ENCODE data around the gene CEMIP. TPM values are rescaled to one million over a fixed set of nuclear protein-coding genes. Genes with fewer than 3 reads are reported as not detected.
"Not testable (repeated sequence)": the region's sequence is repeated elsewhere in the genome, so short reads cannot be mapped to it uniquely, and the experiment has no call there.

The CEMIP gene
- polyA plus RNA-seq, 1 experiment, result 221 TPM

DNA sequence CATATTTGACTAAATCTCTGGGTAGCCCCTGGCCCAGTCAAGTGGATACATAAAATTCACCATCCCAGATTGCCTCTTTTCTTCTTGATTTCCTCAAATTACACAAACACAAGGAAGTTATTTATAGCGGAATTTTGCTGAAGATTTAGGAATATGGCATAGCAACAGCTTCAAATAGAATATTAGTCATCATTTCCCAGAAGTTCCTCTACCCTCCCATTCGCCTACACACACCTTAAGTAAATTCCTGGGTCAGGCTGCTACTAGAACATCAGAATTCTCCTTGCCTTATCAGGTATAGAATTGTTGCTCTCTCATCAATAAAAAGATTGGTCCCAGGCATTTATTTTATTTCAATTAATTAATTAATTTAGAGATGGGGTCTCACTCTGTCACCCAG lies 178.8 kb downstream of the CEMIP start:
- no peak for TF ChIP-seq CTCF (IDR thresholded peaks at IDR 0.05; ENCODE audit: low read depth, low read length)
- Histone ChIP-seq H3K27me3 (ENCODE audit: control insufficient read depth, insufficient read depth, low read length) (no peaks in the 10 kb centered on the region), H3K27ac (ENCODE audit: low read depth, low read length) (no peak overlapping the region), H3K4me3 (ENCODE audit: low read depth, low read length) (no peak overlapping the region), H3K9me3 (ENCODE audit: control insufficient read depth, insufficient read depth, low read length) (peaks cover 8% of the 10 kb centered on the region)
- ChIA-PET CTCF (no interaction called here), POLR2A (interaction anchor here (2.1 kb wide), 1 partner anchor 12 kb away, joined by 4 read pairs; no protein-coding TSS in a partner anchor)
- no peak for DNase-seq (ENCODE audit: low read depth, low spot score)

GRCh38 chr15:80958818-80959495 lies 179.8 kb downstream of the CEMIP start:
- no peak for TF ChIP-seq CTCF (IDR thresholded peaks at IDR 0.05; ENCODE audit: low read depth, low read length)
- POLR2A ChIA-PET, result interaction anchor here (1.1 kb wide), 1 partner anchor 26 kb away, joined by 3 read pairs; no protein-coding TSS in a partner anchor
- no peak for DNase-seq (ENCODE audit: low read depth, low spot score)
- Histone ChIP-seq H3K9me3 (ENCODE audit: control insufficient read depth, insufficient read depth, low read length) (peaks cover 8% of the 10 kb centered on the region), H3K27me3 (ENCODE audit: control insufficient read depth, insufficient read depth, low read length) (no peaks in the 10 kb centered on the region), H3K4me3 (ENCODE audit: low read depth, low read length) (no peak overlapping the region), H3K27ac (ENCODE audit: low read depth, low read length) (no peak overlapping the region)
- CTCF ChIA-PET, result interaction anchor here (0.7 to 1.8 kb wide), 3 partner anchors 11 to 503 kb away, joined by 3 to 13 read pairs (median 6); no protein-coding TSS in a partner anchor

- H3K27ac ChIP-seq (ENCODE audit: low read depth, low read length); CTCF ChIA-PET; H3K9me3 ChIP-seq (ENCODE audit: control insufficient read depth, insufficient read depth, low read length); H3K27me3 ChIP-seq (ENCODE audit: control insufficient read depth, insufficient read depth, low read length); H3K4me3 ChIP-seq (ENCODE audit: low read depth, low read length); POLR2A ChIA-PET; DNase-seq (ENCODE audit: low read depth, low spot score): not testable (repeated sequence)
These were observed 186.3 kb downstream of the CEMIP start for GRCh38 chr15:80965454-80965853.

- DNase-seq (ENCODE audit: low read depth, low spot score), result no peak
- ChIA-PET CTCF (interaction anchor here (0.7 to 5.6 kb wide), 7 partner anchors 11 to 510 kb away, joined by 3 to 51 read pairs (median 10); partner anchors contain the start of gene CEMIP), POLR2A (interaction anchor here (0.6 to 1.2 kb wide), 2 partner anchors 188 to 1442 kb away, joined by 3 to 8 read pairs; partner anchors contain the start of gene CEMIP)
- Histone ChIP-seq H3K27me3 (ENCODE audit: control insufficient read depth, insufficient read depth, low read length) (no peaks in the 10 kb centered on the region), H3K9me3 (ENCODE audit: control insufficient read depth, insufficient read depth, low read length) (no peaks in the 10 kb centered on the region), H3K27ac (ENCODE audit: low read depth, low read length) (no peak overlapping the region), H3K4me3 (ENCODE audit: low read depth, low read length) (no peak overlapping the region)
- no peak for TF ChIP-seq CTCF (IDR thresholded peaks at IDR 0.05; ENCODE audit: low read depth, low read length)
These were observed 187.4 kb downstream of the CEMIP start for GRCh38 chr15:80966431-80967197.

GRCh38 chr15:80967451-80967850 lies 188.3 kb downstream of the CEMIP start:
- Histone ChIP-seq H3K4me3 (ENCODE audit: low read depth, low read length) (no peak overlapping the region), H3K27me3 (ENCODE audit: control insufficient read depth, insufficient read depth, low read length) (no peaks in the 10 kb centered on the region), H3K9me3 (ENCODE audit: control insufficient read depth, insufficient read depth, low read length) (no peaks in the 10 kb centered on the region), H3K27ac (ENCODE audit: low read depth, low read length) (peak overlapping the region; percentile 47)
- ChIA-PET POLR2A (interaction anchor here (0.7 to 1.2 kb wide), 5 partner anchors 15 to 512 kb away, joined by 3 read pairs; partner anchors contain the start of gene CEMIP), CTCF (interaction anchor here (0.7 to 5.6 kb wide), 7 partner anchors 10 to 511 kb away, joined by 3 to 51 read pairs (median 24); partner anchors contain the start of gene CEMIP)
- TF ChIP-seq CTCF (IDR thresholded peaks at IDR 0.05; ENCODE audit: low read depth, low read length), result no peak
- DNase-seq (ENCODE audit: low read depth, low spot score), result peak; percentile 72
